KBM-7 (cell line): Measurements from ENCODE around the gene CDH23.

Experiments used
- DNase-seq: peaks from one replicate; pipeline ENCODE4 v3.0.0-alpha.2; 2015
- in situ Hi-C: fragments of 300-500 bp; cut with MboI; formaldehyde crosslinking; loops from 2 replicates; pipeline ENCODE4 v1.14.3; 2020; ENCODE audit warnings: low sequenced_read_pairs, low pct_unique_long_range_greater_than_20kb, mixed read lengths

CDH23 gene

GRCh38 chr10:71708897-71709882 lies 312.5 kb downstream of the CDH23 start:
- in situ Hi-C loops: no loop called here
- DNase-seq: no peak

GRCh38 chr10:71710519-71710918 lies 313.8 kb downstream of the CDH23 start:
- DNase-seq: no peak
- in situ Hi-C loops: no loop called here

GRCh38 chr10:71711052-71711623 lies 314.4 kb downstream of the CDH23 start:
- DNase-seq: no peak

GRCh38 chr10:71712170-71712569 lies 315.4 kb downstream of the CDH23 start:
- in situ Hi-C loops: no loop called here

More at GRCh38 chr10:71711052-71711623, 314.4 kb downstream of the CDH23 start:
- in situ Hi-C loops: no loop called here

GRCh38 chr10:71712572-71713134 lies 315.9 kb downstream of the CDH23 start:
- in situ Hi-C loops: no loop called here
- DNase-seq: no peak

More at GRCh38 chr10:71712170-71712569, 315.4 kb downstream of the CDH23 start:
- no peak for DNase-seq

- DNase-seq: peak; percentile 79
- in situ Hi-C loops: no loop called here
These were observed 316.7 kb downstream of the CDH23 start for GRCh38 chr10:71713135-71714030.

- in situ Hi-C loops: no loop called here
- no peak for DNase-seq
These were observed 317.3 kb downstream of the CDH23 start for GRCh38 chr10:71714031-71714410.

- no peak for DNase-seq
- in situ Hi-C loops: no loop called here
These were observed 317.9 kb downstream of the CDH23 start for GRCh38 chr10:71714592-71714991.

- in situ Hi-C loops: no loop called here
- no peak for DNase-seq
These were observed 318.3 kb downstream of the CDH23 start for GRCh38 chr10:71715026-71715425.

- in situ Hi-C loops: no loop called here
- no peak for DNase-seq
These were observed 319.1 kb downstream of the CDH23 start for GRCh38 chr10:71715860-71716259.

- DNase-seq: no peak
- in situ Hi-C loops: no loop called here
These were observed 319.7 kb downstream of the CDH23 start for GRCh38 chr10:71716426-71716825.

- in situ Hi-C loops: no loop called here
- no peak for DNase-seq
These were observed 320.3 kb downstream of the CDH23 start for GRCh38 chr10:71717056-71717455.

- in situ Hi-C loops: no loop called here
- no peak for DNase-seq
These were observed 320.8 kb downstream of the CDH23 start for GRCh38 chr10:71717551-71717951.

GRCh38 chr10:71718165-71718698 lies 321.5 kb downstream of the CDH23 start:
- no peak for DNase-seq
- in situ Hi-C loops: no loop called here

- no peak for DNase-seq
- in situ Hi-C loops: no loop called here
These were observed 322.3 kb downstream of the CDH23 start for GRCh38 chr10:71719042-71719441.

GRCh38 chr10:71719464-71720201 lies 322.9 kb downstream of the CDH23 start, which contains the start of gene C10orf105:
Gene C10orf105 (minus strand): TSS chr10:71719778. CDS start chr10:71716337, 3,441 bp downstream.
- in situ Hi-C loops: no loop called here
- DNase-seq: no peak

- in situ Hi-C loops: no loop called here
- no peak for DNase-seq
These were observed 323.6 kb downstream of the CDH23 start for GRCh38 chr10:71720288-71720687.

GRCh38 chr10:71721313-71721712 lies 324.6 kb downstream of the CDH23 start:
- in situ Hi-C loops: no loop called here
- no peak for DNase-seq
